GM21390 (cell line): ENCODE results near the gene C5orf15.
"Not testable (repeated sequence)": the region's sequence is repeated elsewhere in the genome, so short reads cannot be mapped to it uniquely, and the experiment has no call there.

Experiments used
- ATAC-seq: cut with Tn5 transposase; IDR thresholded peaks from one replicate; pipeline ENCODE4 v1.9.1; 2021; ENCODE audit not compliant: unreplicated experiment

The C5orf15 gene

DNA sequence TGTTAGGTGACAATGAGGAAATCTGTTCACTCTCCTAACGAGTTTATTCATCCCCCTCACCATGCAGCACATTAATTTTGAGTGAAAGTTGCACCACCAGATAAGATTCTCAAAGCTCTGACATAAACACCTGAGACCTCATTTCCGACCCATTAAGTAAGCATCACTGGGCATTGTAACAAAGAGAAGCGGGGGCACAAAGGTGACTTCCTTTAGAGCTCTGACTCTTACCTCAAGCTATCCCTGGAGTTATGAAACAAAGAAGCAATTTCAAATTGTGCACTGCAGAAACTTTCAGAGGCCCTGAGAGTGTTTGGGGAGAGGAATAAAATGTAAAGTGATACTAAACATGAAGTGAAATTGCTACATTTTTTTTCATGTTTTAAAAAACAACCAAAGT, 29.5 kb downstream of the C5orf15 start:
- ATAC-seq = peak; percentile 62

DNA sequence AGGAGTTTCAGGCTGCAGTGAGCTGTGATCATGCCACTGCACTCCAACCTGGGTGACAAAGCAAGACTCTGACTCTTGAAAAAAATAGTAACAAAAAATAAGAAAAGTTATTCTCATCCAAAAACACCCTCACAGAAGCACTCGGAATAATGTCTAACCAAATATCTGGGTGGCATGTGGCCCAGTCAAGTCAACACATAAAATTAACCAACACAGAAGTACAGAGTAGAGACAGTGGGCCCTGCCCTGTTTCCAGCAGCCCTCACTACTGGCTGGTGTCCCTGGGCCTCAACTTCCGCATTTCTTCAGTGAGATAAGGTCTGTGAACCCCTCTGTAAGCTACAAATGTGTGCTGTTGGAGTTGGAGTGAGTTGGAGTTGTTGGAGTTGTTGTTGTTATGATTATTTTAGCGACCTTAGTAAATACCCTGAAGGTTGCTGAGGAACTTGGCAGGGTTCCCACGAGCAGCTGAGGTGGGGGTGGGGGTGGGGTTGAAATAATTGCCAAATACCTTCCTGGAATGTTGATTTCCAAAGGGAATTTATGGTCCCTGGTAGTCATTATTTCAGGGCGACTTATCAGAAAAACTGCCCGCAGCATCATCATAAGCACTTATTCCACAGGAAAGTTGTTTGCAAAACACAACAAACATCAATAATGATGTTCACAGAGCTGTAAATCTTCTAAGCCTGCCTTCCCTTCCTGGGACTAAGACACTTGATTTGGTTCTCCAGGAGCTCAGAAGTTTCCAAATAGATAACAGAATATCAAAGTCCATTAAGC, 30.2 kb downstream of the C5orf15 start:
- no peak for ATAC-seq

DNA sequence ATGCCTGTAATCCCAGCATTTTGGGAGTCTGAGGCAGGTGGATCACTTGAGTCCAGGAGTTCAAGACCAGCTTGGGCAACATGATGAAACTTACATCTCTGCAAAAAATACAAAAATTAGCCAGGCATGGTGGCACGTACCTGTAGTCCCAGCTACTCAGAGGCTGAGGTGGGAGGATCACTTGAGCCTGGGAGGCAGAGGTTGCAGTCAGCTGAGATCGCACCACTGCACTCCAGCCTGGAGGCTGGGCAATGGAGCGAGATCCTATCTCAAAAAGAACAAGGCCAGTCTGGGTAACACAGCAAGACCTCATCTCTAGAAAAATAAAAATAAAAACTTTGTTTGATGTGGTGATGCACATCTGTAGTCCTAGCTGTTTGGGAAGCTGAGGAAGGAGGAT, 30.8 kb downstream of the C5orf15 start:
- not testable (repeated sequence) for ATAC-seq

DNA sequence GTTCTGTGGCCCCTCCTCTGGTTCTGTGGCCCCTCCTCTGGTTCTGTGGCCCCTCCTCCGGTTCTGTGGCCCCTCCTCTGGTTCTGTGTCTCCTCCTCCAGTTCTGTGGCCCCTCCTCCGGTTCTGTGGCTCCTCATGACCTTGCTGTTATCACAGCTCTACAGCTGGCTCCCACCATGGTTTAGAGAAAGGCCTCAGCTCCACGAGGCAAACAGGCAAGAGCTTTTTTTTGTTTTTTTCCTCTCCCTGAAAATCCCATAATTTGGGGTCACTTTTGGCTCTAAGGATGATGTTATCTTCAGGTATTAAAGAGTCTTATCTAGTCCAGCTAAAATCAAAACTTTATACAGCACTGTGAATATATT, 31.8 kb downstream of the C5orf15 start:
- ATAC-seq = no peak

DNA sequence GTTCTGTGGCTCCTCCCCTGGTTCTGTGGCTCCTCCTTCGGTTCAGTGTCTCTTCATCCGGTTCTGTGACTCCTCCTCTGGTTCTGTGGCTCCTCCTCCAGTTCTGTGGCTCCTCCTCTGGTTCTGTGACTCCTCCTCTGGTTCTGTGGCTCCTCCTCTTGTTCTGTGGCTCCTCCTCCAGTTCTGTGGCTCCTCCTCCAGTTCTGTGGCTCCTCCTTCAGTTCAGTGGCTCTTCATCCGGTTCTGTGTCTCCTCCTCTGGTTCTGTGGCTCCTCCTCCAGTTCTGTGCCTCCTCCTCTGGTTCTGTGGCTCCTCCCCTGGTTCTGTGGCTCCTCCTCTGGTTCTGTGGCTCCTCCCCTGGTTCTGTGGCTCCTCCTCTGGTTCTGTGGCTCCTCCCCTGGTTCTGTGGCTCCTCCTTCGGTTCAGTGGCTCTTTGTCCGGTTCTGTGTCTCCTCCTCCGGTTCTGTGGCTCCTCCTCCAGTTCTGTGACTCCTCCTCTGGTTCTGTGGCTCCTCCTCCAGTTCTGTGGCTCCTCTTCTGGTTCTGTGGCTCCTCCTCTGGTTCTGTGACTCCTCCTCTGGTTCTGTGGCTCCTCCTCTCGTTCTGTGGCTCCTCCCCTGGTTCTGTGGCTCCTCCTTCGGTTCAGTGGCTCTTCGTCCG, 32.3 kb downstream of the C5orf15 start:
- ATAC-seq = not testable (repeated sequence)

DNA sequence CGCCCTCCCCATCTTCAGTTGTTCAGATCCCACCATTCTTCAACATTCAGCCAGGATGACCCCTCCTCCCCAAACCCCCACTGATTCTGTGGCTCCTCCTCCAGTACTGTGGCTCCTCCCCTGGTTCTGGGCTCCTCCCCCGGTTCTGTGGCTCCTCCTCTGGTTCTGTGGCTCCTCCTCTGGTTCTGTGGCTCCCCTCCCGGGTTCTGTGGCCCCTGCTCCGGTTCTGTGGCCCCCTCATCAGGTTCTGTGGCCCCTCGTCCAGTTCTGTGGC, 32.8 kb downstream of the C5orf15 start:
- no peak for ATAC-seq

DNA sequence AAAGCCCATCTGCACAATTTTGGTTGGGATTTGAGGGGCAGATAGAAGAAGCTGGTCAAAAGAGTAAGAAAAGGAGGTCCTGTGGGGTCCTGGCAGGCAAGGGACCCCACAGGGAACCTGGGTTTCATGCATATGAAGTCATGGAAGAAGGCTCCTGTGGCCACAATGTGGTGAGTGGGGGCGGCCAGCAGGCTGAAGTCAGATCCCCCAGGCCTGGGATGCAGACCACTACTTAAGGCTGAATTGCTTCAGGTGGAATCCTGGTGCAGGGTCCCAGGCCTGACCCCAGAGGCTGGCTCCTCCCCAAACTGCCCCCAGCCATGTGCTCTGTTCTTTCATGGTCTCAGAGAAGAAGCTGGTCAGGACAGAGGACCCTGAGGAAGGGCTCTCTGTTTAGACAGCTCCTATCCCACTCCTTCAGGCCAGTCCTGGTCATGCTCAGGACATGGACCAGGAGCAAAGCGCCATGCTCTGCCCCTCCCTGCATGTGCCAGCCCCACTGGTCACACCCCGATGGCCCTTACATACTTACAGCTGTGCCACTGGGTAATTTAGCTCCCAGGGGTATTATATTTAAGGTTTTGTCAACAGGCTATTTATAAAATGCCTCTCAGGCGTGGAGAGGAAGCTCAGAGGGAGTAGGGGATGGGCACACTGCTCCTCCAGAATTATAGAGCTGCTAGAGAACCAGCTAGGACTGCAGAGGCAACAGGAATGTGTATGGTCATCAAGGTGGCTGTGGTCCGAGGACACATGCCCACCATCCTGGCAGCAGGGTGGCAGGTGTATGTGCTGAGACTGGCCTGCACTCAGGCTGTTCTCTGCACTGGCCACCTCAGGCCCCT, 33.4 kb downstream of the C5orf15 start:
- no peak for ATAC-seq

DNA sequence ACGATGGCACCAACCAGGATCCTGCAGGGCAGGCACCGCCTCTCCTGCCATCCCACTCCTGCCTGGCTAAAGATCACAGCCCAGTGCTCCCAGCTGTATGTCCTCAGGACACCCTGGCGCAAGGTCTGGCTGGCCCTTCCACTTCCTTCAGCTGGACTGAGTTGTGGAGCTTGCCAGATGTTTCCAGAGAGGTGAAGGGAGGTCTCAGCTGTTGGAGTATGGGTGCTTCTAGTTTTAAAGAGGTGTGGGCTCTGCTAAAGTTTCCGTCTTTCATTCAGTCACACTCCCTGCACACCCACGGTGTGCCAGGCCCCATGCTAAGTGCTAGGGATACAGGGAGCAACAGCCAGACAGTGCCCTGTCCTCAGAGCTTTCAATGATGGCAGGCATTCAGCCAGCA, 34.1 kb downstream of the C5orf15 start:
- ATAC-seq = no peak

DNA sequence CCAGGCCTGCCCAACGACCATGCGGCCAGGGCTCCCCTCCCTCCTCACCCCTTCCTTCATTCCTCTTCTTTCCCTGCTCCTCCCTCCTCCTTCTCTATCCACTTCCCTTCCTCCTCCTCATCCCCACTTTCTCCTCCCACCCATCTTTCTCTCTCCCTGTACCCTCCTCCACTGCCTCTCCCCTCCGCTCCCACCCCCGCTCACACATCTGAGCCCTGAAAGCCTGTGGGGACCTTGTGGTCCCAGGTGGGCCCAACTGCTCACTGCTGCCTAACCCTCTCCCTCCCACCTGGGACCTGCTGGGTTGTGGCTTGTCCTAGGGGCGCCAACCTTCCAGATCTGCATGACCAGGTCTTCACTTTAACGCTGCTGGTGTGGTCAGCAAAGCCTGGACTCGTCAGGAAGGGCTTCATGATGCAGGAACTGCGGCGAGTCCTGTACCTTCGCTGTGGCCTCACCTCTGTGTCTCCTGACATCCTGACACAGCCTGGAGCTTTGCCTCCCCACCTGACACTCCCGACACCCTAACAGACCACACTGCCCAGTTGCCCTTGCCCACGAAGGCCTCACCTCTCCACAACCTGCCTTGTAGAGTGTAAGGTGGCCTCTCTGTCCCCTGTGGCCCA, 34.6 kb downstream of the C5orf15 start:
- no peak for ATAC-seq

DNA sequence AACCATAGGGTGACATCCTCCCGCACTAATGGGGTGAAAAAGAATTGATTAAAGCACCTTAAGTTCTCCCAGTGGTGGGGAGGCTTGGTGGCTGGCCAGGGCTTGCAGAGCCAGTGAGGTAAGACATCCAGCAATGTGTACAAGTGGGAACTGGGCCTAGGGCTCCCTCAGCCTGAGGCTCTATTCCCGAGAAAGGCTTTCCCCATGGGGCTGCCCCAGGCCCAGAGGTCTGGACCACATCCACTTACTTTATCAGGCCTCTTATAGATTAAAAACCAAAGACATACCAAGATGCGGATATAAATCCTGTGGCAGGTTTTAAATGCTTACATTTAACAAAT, 35.3 kb downstream of the C5orf15 start:
- ATAC-seq = no peak

DNA sequence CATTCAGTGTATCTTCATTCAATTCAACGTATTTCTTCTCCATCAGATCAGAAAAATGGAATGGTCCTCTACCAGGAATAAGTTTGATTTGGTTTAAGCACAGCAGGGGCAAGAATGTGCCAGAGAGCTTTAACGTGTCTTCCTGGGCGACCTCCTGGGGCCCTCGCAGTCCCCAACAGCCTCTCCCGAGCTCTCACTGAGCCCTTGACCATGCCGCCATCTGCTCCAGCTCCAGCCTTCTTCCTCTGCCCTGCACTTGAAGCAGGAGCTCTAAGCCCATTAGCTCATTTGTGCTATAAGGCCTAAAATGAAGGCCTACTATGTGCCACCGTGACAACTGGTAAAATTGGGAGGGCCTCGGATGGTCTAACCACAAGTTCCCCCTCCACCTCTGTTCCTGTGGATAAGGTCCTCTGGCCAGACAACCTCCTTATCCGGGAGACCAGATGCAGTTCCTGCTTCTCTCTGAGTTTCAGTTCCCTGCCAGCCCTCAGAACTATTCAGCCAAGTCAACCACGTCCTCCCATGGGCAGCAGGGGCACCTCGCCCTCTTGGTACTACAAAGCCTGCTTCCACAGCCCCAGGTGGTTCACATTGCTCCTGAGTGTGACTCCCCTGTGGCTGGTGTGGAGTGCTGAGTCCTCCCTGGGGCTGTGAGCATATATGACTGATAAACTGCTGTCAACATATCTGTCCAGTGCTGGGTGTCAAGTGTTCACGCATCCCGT, 35.8 kb downstream of the C5orf15 start:
- ATAC-seq = no peak

DNA sequence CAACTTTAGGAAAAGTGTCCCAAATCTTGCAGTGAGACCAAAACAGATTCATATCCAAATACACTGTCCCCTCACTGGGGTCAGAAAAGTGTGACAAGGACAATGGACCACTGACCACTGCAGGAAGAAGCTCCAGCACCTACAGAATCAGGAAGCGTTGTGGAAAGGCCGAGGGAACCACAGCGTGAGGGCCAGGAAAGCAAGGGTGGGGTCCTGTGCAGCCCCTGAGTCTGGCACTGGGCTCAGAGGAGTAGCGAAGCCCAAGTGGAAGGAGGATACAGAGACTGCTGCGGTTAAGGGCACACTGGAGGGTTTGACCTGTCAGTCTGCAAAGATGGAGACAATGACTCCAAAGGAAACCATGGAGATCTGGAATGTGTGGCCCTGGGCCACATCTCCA, 36.9 kb downstream of the C5orf15 start:
- ATAC-seq = no peak

DNA sequence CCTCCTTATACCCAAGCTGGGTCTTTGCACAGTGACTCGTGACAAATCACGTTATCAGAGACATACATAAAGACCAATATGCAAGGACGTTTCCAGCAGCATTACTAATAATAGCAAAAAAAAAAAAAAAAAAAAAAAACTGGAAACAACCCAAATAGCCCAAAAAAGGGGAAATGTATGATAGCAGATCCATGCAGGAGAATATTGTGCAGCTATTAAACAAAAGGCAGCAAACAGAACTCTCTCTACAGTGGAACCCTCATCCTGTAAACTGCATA, 37.7 kb downstream of the C5orf15 start:
- ATAC-seq = no peak

DNA sequence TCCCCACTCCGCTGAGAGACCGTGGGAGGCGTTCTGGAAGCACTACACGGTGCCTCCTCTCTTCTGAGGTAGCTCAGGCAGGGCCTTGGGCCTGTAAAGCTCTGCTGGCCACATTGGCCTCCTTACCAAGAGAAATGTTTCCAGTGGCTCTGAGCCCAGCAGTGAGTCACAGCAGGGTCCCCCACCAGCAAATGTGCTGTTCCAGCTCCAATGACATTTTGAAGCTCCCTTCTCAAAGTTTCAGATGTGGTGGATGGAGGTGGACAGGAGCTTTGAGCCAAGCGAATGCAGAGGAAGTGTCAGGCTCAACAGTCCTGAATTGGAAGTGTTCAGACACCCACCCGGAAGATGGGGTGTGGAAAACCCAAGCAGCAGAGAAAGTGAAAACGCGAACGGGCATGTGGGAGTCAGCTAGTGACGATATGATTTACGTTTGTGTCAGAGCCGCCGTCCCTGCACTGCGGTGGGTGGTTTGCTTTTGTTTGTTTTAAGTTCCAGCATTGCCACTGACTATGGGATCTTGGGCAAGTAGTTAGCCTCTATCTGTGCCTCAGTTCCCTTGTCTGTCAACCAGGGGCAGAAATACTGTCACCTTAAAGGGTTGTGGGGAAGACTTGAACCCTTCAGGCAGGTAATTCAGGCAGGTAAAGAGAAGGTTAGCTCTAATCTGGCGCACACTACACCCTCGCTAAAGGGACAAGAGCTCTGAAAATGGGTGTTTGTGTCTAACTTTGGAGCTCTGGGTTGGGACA, 38.2 kb downstream of the C5orf15 start:
- no peak for ATAC-seq

DNA sequence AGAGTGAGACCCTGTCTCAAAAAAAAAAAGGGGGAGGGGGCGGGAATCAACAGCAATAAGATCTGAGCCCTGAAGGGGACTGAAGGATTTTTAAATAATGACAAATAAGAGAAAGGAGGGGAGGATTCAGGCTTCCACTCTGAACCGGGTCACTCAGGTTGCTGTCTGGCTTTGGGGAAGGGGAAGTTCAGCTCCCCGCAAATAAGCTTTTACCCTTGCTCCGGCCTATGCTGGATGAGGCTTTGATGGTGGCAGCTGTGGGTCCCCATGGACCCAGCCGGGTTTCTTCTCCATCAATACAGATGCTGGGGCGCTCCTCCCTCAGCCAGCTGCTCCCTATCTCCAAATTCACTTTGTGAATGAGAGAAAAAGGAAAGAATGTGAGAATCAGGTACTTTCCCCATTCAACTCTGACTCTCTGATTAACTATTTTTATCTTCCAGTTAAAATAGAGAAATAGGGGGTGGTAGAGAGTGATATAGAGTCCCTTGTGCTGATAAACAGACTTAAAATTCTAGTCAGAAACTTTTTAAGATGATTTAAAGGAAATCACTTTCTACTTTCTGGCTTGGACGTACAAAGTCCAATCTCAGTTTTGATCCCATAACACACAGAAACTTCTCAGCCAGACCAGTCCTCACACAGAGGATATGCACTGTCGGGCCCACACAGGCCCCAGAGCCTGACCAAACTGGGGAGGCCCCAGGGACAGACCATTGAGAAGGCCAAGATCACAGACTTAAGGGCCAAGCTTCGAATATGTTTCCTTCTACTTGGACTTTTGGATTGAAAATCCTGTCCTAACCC, 39.6 kb downstream of the C5orf15 start:
- ATAC-seq = no peak

DNA sequence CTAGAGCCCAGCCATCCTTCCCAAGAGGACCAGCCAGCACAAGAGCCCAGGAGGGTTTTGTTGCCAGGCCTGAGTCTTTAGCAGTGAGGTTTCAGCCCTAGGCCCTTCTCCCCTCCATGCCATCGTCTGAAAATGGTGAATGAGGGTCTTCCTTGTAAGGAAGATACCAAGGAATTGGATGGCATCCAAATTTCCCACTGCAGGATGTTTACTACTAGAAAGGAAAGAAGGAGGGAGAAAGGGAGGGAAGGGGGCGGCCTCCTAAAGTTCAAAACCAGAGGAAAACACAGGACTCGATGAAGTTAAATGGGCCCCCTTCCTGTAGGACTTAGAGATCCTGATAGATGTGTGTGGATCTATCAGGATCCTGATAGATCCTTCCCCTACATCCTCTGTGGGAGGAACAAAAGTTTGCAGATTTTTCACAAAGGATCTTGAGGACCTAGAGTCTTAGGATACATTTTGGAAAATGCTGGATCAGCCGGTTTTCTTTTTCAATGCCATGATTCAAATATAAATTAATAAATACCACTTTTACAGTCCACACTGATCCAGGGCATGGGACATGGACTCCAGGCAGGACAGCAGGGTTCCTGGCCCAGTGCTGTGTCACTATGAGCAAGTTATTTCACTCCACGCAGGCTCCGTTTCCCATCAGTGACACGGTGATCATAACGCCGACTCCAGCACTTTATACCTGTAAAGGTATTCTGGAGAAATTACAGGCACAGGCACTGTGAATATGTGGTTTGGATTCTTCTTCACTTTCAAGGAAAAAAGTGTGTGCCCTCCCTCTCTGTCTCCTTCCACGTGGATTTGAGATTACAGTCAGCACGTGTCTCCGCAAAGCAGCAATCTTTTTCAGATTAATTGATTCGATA, 40.9 kb downstream of the C5orf15 start:
- no peak for ATAC-seq

DNA sequence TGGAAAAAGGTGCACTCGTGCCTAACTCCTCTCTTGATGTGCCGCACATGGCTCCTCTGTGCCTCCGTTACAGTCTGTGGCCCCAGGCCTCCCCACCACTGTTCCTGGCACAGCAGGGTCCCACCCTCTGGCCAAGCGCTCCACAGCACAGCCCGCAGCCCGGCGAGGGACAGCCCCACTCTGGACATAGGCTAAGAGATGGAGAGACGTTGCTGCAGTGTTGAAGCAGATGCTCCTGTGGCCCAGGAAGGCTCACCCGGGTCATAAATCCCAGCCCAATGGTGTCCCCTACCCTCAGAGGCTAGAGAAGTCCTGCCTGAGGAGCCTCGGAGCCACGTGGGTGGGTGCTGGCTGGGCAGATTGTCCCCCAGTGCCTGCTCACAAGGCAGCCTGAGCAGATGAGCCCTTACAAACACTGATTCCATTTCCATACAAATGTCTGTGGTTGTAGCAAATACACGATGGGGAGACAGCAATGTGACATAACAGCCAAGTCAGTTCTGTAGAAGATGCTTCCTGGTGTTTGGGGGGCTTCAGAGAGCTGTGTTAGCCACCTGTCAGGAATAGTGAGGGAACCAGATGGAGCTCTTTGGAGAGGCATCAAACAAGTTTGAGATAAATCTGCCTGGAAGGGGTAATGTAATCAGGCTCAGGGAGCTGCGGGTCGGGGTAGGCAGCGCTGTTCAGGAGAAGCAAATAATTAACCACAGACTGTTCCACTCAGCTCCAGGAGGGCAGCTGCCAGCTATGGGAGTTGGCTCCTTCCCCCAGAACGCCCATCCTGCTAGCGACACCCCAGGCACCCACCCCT, 41.7 kb downstream of the C5orf15 start:
- ATAC-seq = no peak

DNA sequence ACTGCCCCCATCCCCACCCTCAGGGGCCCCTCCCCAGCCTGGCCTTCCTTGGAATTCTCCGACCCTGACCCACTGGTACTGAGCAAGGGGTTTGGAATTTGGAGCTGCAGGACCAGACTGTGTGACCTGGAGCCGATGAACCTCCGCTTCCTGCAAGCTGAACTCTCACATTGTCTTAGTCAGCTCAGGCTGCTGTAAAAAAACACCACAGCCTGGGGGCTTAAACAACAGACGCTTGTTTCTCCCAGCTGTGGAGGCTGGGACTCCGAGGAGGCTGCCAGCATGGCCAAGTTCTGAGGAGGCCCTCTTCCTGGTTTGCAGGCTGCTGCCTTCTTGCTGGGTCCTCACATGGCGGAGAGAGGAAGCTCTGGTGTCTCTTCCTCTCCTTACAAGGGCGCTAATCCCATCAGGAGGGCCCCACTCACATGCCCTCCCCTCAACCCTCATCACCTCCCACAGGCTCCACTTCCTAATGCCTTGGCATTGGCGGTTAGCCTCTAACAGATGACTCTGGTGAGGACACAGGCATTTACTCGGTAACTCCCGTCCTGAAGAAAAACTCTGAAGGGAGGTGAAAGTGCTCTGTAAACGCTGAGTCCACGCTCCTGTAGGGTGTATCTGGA, 42.4 kb downstream of the C5orf15 start:
- no peak for ATAC-seq
